ENCODE data around the gene TP53RK.

The TP53RK gene

GRCh38 chr20:46642969-46643343, 46.3 kb downstream of the TP53RK start:
- TF ChIP-seq CTCF (IDR thresholded peaks at IDR 0.05) = no peak

- TF ChIP-seq CTCF (IDR thresholded peaks at IDR 0.05) = no peak
Observed at GRCh38 chr20:46642265-46642968, 46.8 kb downstream of the TP53RK start.

- TF ChIP-seq CTCF (IDR thresholded peaks at IDR 0.05) = no peak
Observed at GRCh38 chr20:46641424-46641823, 47.8 kb downstream of the TP53RK start.

GRCh38 chr20:46640536-46641311, 48.5 kb downstream of the TP53RK start:
- TF ChIP-seq CTCF (IDR thresholded peaks at IDR 0.05) = no peak

GRCh38 chr20:46640044-46640443, 49.2 kb downstream of the TP53RK start:
- no peak for TF ChIP-seq CTCF (IDR thresholded peaks at IDR 0.05)

GRCh38 chr20:46639587-46639986, 49.7 kb downstream of the TP53RK start:
- TF ChIP-seq CTCF (IDR thresholded peaks at IDR 0.05) = no peak

- no peak for TF ChIP-seq CTCF (IDR thresholded peaks at IDR 0.05)
Observed at GRCh38 chr20:46638898-46639274, 50.4 kb downstream of the TP53RK start.
